HFF-Myc (cell line): ENCODE results near the gene GOLGA1.

Source experiments
- DNase-seq: peaks from one replicate; pipeline ENCODE4 v3.0.0-alpha.2; 2011; ENCODE audit warnings: low read depth; ENCODE audit errors: extremely low read depth
- H3K4me3 ChIP-seq: replicated peaks from 2 replicates; pipeline ENCODE4 v1.5.1; 2011; ENCODE audit warnings: low read depth, mild to moderate bottlenecking, control low read depth, low read length
- CTCF ChIP-seq: IDR thresholded peaks from 2 replicates; pipeline ENCODE4 v1.5.1; 2012; ENCODE audit warnings: mild to moderate bottlenecking, low read depth, low read length, control low read depth; ENCODE audit errors: missing control alignments

Gene GOLGA1

GRCh38 chr9:124940894-124941678 lies at the start of gene GOLGA1:
Gene GOLGA1 (minus strand): TSS chr9:124941083. CDS start chr9:124938711, 2,372 bp downstream.
- peak; percentile 66 for DNase-seq
- H3K4me3 ChIP-seq, result peak within 1 kb of the TSS; percentile 90
- no peak for TF ChIP-seq CTCF

DNA sequence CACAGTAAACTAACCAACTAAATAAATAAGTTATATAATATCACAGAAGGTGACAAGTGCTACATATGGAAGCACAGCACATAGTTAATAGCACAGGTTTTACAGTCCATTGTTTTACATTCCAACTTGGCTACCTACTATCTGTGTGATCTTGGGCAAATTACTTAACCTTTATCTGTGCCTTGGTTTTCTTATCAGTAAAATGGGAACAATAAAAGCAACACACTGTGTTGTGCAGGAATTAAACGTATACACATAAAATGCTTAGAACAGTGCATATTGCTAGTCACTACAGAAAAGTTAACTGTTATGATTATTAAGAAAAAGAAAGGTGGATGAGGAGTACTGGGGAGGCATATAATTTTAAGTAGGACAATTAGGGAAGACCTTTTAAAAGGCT lies 42.8 kb upstream of the GOLGA1 start:
- no peak for TF ChIP-seq CTCF
- no peak overlapping the region for H3K4me3 ChIP-seq

DNA sequence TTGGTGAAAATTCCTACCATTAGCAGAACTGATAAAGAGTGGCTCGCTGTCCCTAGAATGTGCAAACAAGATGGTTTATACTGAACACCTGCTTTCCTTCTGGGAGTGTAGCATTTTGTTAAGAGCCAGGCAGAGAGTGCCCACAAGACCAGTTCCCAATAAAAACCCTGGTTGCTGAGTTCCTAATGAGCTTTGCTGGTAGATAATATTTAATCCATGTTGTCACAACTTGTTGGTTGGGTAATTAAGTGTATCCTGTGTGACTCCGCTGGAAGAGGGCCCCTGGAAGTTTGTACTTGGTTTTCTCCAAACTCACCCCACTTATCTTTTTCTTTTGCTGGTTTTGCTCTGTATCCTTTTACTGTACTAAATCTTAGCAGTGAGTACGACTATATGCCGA lies 39.5 kb upstream of the GOLGA1 start:
- no peak overlapping the region for H3K4me3 ChIP-seq
- DNase-seq, result no peak
- no peak for TF ChIP-seq CTCF

More for the DNA sequence above, 42.8 kb upstream of the GOLGA1 start:
- DNase-seq, result no peak

DNA sequence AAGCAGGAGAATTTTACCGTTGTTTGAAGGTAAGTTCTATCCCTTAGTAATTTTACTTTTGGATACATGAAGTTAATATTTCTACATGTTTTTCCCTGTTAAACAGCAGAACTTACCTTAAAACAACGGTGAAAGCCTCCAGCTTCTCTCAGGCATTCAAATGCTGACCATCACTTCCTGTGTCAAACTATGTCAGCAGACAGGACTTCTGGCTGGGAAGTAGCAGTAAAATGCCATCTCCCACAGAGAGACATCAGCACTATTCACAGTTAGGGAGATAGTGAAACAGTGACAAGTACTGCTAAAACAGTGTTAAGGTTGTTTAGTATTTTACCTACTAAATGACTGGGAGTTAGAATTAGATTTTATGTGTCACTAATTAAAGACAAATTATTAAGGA lies 34.2 kb upstream of the GOLGA1 start:
- DNase-seq, result no peak
- no peak for TF ChIP-seq CTCF
- no peak overlapping the region for H3K4me3 ChIP-seq

DNA sequence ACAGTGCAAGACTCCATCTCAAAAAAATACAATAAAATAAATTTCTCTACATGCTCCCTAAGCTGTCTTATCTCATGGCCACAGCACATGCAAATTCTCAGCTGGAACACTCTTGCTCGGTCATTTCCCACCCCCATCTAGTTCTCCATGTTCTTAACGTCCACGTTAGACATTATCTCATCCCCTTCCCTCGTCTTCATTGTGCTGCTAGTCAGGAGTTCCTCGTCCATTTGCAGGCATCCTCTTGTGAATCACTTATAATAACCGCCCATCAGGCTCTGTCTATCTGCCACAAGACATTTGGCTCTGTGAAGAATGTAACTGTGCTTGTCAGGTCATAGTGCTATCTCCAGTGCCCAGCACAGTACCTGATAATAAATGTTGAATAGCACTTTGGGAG lies 32.9 kb upstream of the GOLGA1 start:
- TF ChIP-seq CTCF, result no peak
- no peak overlapping the region for H3K4me3 ChIP-seq
- DNase-seq, result no peak

GRCh38 chr9:124972241-124972770 lies 31.4 kb upstream of the GOLGA1 start:
- H3K4me3 ChIP-seq, result no peak overlapping the region
- no peak for DNase-seq
- no peak for TF ChIP-seq CTCF
